ENCODE measurements around the gene PDE4B. TPM values are rescaled to one million over a fixed set of nuclear protein-coding genes. Genes with fewer than 3 reads are reported as not detected.
A peak's percentile ranks its signal among the peaks of the same experiment; 100 is the strongest.

PDE4B gene
- total RNA-seq, 1 donor from 2014 or later: 163 TPM

- DNase-seq (ENCODE audit: low read depth in 2 of 2): no peak
Observed at GRCh38 chr1:66281808-66282207, 489.1 kb downstream of the PDE4B start.

DNA sequence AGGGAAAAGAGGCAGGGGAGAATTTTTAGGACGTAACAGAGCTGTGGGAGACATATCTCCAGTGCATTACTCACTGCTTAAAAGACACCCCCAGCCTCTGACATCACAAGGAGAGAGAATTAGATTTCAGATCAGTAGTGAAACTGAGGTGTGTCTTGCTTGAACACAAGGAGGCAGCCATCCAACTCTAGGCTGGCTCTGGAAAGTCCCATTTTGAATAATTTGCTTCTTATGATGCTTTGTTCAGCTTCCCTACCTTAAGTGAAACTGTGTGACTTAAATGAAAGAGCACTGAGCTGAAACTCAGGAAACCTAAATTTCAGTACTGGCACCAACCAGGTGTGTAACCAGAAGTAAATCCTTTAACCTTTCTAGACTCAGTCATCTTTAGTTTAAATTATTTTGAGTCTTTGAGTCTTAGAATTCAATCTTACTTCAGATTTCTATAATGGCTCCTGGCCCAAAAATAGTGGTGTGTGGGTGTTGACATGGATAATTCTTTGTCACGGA lies 489.7 kb downstream of the PDE4B start:
- DNase-seq (ENCODE audit: low read depth in 2 of 2): peak in 1 of 2 donors; percentile 76

- no peak for DNase-seq (ENCODE audit: low read depth in 2 of 2)
Observed at GRCh38 chr1:66282891-66283621, 490.4 kb downstream of the PDE4B start.

DNA sequence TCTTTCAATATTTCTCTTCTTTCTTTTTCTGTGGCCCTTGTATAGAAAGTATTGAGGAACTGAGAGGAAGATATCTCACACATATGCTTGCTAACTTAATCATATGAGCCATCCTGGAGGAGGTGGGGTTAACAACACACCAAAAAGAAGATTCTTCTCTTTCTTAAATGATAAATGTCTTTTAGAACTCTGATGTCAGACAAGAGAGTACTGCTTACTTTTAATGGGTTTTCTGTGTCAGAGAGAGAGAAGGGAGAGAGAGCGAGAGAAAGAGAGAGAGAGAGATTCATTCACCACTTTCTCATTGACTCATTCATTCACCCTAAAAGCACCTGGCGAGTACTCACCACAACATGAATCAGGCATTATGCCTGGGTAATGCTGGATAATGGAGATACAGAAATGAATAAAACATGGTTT lies 490.9 kb downstream of the PDE4B start:
- no peak for DNase-seq (ENCODE audit: low read depth in 2 of 2)

DNA sequence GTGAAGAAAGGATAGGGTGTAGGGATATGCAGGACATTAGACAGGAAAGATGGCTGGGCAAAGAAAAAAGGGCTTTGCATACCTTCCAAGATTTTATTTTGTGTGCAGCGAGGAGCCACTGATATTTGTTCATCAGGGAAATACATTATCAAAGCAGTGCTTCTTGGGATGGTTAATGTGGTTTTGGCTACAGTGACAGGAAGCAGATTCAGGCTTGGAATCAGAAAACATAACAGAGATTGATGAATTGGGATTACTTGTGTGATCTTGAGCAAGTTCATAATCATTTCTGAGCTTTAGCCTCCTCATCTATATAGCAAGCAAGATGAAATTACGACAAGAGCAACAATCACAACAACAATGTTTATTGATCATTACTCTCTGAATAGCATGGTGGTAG lies 492.1 kb downstream of the PDE4B start:
- no peak for DNase-seq (ENCODE audit: low read depth in 2 of 2)

DNA sequence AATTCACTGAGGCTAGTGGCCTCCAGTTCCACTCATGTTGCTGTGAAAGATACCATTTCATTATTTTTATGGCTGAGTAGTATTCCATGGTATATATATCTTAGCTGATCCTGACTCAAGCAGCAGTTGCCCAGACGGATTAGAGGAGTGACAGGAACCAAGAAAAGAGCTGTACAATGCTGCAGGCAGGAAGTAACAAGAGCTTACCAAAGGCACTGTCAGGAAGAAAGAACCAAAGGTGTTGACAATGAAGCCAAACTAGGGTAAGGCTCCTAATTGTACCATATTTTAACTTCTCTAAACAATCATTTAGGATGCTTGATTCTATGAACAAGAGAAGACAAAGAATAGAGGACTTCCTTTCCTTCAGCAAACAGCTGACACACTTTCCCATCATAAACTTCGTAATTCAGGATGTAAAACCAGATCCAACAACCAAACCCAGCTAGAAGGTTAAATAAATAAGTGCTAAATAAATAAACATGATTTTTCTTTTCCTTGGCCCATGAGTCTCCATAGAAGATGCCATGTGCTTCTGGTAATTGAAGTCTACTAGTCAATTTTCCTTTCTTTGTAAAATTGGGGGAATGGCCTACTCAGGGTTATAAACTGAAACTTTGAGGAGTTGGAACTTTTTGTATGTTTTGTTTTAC lies 493.0 kb downstream of the PDE4B start:
- peak; percentile 19 to 41 for DNase-seq (ENCODE audit: low read depth in 2 of 2)

DNA sequence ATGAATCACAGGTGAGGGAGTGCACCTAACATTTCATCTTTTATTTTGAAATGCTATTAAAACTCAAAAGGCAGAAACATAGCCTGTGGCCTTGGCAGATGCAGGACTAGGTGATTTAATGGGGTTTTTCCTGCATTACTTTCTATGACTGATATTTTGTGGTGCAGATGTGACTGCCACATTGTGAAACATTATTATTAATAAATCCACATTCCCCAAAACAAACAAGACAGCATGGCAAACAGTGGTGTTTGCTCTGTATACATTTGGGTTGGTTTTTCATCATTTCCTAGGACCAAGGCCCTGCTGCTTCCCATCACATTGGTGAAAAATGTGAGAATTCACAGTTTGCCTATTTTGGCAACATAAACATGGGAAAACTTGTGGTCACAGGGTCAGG lies 493.6 kb downstream of the PDE4B start:
- DNase-seq (ENCODE audit: low read depth in 2 of 2): no peak

DNA sequence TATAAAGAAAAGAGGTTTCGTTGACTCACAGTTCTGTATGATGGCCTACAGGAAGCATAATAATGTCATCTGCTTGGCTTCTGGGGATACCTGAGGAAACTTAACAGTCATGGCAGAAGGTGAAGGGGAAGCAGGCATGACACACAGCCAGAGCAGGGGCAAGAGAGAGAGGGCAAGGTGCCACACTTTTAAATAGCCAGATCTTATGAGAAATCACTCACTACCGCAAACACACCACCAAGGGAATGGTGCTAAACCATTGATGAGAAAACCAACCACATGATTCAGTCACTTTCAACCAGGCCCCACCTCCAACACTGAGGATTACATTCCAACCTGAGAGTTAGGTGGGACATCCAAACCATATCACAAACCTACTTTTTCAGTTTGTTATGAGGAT lies 495.4 kb downstream of the PDE4B start:
- no peak for DNase-seq (ENCODE audit: low read depth in 2 of 2)

GRCh38 chr1:66290761-66291530 lies 498.3 kb downstream of the PDE4B start:
- DNase-seq (ENCODE audit: low read depth in 2 of 2): no peak

- DNase-seq (ENCODE audit: low read depth in 2 of 2): peak in 1 of 2 donors; percentile 33
Observed at GRCh38 chr1:66291531-66291864, 498.8 kb downstream of the PDE4B start.

DNA sequence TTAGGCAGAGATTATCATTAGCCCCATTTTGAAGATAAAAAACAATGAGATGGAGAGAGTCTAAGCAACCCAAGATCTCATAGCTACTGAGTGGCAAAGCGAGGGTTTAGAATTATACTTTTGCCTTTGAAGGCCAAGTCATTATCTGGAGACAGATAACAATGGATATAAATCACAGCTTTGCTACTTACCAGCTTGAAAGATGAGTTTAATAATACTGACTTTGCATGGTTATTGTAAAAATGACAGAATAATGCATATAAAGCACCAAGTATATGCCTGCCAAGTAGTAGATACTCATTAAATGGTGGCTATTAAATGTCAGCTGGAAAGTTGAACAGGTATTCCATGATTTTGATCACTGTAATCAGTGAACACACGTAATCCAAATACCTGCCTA lies 499.6 kb downstream of the PDE4B start:
- DNase-seq (ENCODE audit: low read depth in 2 of 2): no peak

GRCh38 chr1:66292944-66293343 lies 500.2 kb downstream of the PDE4B start:
- no peak for DNase-seq (ENCODE audit: low read depth in 2 of 2)

DNA sequence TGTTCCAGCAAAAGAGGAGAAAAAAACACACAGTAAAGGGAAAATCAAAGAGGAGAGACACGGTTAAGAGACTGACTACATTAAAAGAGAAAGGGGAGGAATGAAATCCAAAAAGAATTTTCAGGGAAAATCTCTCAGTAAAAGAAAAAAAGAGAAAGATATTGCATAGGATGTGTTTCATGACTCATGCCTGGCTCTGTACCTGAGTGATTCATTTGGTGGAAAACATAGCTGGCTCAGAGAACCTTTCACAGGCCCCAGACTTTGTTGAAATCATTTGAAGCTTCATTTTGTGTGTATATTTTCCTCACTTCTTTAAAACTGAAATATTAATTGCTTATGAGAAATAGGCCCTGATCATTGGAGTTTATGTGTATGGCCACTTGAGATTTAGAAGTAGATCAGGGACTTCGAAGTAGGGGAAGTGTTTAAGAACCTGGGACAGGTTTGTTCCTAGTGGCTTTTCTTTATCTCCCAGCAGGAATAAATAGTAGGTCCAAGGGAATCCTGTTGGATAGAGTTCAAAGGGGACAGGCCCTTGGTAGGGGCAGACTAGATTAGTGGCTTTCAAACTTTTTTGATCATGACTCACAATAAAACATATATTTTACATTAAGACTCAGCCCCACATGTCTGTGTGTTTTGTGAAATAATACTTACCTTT lies 502.1 kb downstream of the PDE4B start:
- peak; percentile 48 to 84 for DNase-seq (ENCODE audit: low read depth in 2 of 2)

- no peak for DNase-seq (ENCODE audit: low read depth in 2 of 2)
Observed at GRCh38 chr1:66295803-66296202, 503.1 kb downstream of the PDE4B start.

- DNase-seq (ENCODE audit: low read depth in 2 of 2): no peak
Observed at GRCh38 chr1:66296370-66296769, 503.7 kb downstream of the PDE4B start.

- no peak for DNase-seq (ENCODE audit: low read depth in 2 of 2)
Observed at GRCh38 chr1:66296951-66297350, 504.3 kb downstream of the PDE4B start.

- DNase-seq (ENCODE audit: low read depth in 2 of 2): no peak
Observed at GRCh38 chr1:66298464-66298863, 505.8 kb downstream of the PDE4B start.

- DNase-seq (ENCODE audit: low read depth in 2 of 2): no peak
Observed at GRCh38 chr1:66300280-66300971, 507.7 kb downstream of the PDE4B start.

GRCh38 chr1:66300972-66301451 lies 508.3 kb downstream of the PDE4B start:
- peak; percentile 71 to 76 for DNase-seq (ENCODE audit: low read depth in 2 of 2)

DNA sequence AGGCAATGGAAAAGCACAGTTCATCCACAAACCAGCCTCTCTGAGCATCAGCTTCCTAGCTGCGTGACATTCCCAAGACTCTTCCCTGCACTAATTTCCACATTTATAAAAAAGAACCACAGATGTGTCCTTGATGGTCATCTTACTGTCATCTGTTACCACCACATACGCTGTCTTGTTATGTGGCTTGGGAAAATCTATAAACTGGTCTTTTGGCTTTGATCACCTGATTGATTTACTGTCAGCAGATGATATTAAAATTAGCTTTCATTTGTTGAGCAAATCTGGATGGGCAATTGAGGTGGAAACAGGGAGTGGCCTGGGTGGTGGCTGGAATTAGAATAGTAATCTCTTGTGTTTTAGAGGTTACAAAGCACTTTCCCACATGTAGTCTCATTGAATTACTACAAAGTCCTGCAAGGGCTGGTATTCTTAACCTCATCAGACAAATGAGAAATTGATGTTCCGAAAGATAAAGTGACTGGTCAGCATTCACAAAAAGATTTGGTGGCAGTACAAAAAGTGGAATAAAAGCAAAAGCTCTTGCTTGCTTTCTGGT lies 509.6 kb downstream of the PDE4B start:
- DNase-seq (ENCODE audit: low read depth in 2 of 2): no peak

- no peak for DNase-seq (ENCODE audit: low read depth in 2 of 2)
Observed at GRCh38 chr1:66302815-66303214, 510.1 kb downstream of the PDE4B start.
